Spleen (tissue), 3 donors: Measurements from ENCODE around the gene ENTPD3.

Experiments used
- POLR2A ChIP-seq, 3 donors: fragments of 450-650 bp; IDR thresholded peaks; one replicate each; pipeline ENCODE4 v1.5.1; 2017; ENCODE audit warnings: antibody characterized with exemption in 3 of 3, mild to moderate bottlenecking in 1 of 3
- POLR2AphosphoS5 ChIP-seq, 3 donors: sonication (generic); formaldehyde crosslinking; IDR thresholded peaks; one replicate each; pipeline ENCODE4 v1.5.1; 2017; ENCODE audit warnings: antibody characterized with exemption in 3 of 3

DNA sequence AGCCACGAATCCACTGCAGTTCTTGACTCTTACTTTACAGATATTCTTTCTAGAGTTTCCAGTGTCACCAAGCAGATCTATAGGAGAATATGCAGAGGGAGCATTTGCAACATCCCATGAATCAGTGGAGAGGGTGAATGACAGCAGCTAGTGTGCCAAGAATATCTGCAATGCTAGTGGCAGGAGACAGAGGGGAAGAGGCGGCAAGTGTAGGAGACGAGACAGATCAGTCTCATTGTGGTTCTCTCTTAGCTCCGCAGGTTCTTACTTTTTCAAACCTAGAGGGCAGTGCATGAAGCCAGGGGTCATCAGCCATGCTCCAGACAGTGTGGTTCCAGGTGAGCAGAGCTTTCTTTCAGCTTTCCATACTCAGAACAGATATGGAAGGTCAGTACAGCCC lies 90.7 kb downstream of the ENTPD3 start:
- TF ChIP-seq POLR2A (IDR thresholded peaks at IDR 0.05) (no peak), POLR2AphosphoS5 (IDR thresholded peaks at IDR 0.05) (no peak)
